HepG2 (cell line): Measurements from ENCODE around the gene HS3ST2. TPM values are rescaled to one million over a fixed set of nuclear protein-coding genes. Genes with fewer than 3 reads are reported as not detected.

ENCODE experiments used
- DNMT3B ChIP-seq: conservative IDR thresholded peaks from 2 replicates; pipeline ENCODE4 v1.6.1; 2016; ENCODE audit warnings: missing biosample characterization, control low read depth
- FOXO1 ChIP-seq: sonication (generic); formaldehyde crosslinking; IDR thresholded peaks from 2 replicates; pipeline ENCODE4 v1.4.0; 2020; ENCODE audit warnings: missing genetic modification reagents
- FOXO4 ChIP-seq: sonication (generic); formaldehyde crosslinking; conservative IDR thresholded peaks from 2 replicates; pipeline ENCODE4 v1.8.1; 2023; ENCODE audit warnings: missing genetic modification reagents
- GZF1 ChIP-seq: sonication (generic); formaldehyde crosslinking; IDR thresholded peaks from 2 replicates; pipeline ENCODE4 v1.5.1; 2020; ENCODE audit warnings: mild to moderate bottlenecking, missing genetic modification reagents
- ISL2 ChIP-seq: sonication (generic); formaldehyde crosslinking; IDR thresholded peaks from 2 replicates; pipeline ENCODE4 v1.5.0; 2020; ENCODE audit warnings: missing genetic modification reagents
- KAT2B ChIP-seq: fragments of 150-350 bp; IDR thresholded peaks from 2 replicates; pipeline ENCODE4 v1.6.1; 2014; ENCODE audit warnings: low read depth, low read length, borderline replicate concordance
- KDM4B ChIP-seq: sonication (generic); formaldehyde crosslinking; IDR thresholded peaks from 2 replicates; pipeline ENCODE4 v1.4.0; 2020; ENCODE audit warnings: missing genetic modification reagents
- MBD4 ChIP-seq: IDR thresholded peaks from 2 replicates; pipeline ENCODE4 v1.6.1; 2012; ENCODE audit warnings: low read length, inconsistent platforms, borderline replicate concordance
- MEIS1 ChIP-seq: sonication (generic); formaldehyde crosslinking; IDR thresholded peaks from 2 replicates; pipeline ENCODE4 v1.9.0; 2021; ENCODE audit warnings: mild to moderate bottlenecking, missing genetic modification reagents, moderate library complexity, borderline replicate concordance
- MZF1 ChIP-seq: sonication (generic); formaldehyde crosslinking; IDR thresholded peaks from 2 replicates; pipeline ENCODE4 v1.8.1; 2023; ENCODE audit warnings: mild to moderate bottlenecking, missing genetic modification reagents, borderline replicate concordance
- PHF20 ChIP-seq: sonication (generic); formaldehyde crosslinking; IDR thresholded peaks from 2 replicates; pipeline ENCODE4 v1.5.0; 2020; ENCODE audit warnings: mild to moderate bottlenecking, missing genetic modification reagents
- SMAD1 ChIP-seq: sonication (generic); formaldehyde crosslinking; IDR thresholded peaks from 2 replicates; pipeline ENCODE4 v1.4.0; 2020; ENCODE audit warnings: missing genetic modification reagents, low read depth, mild to moderate bottlenecking, borderline replicate concordance
- TBX2 ChIP-seq: sonication (generic); formaldehyde crosslinking; IDR thresholded peaks from 2 replicates; pipeline ENCODE4 v1.5.0; 2020; ENCODE audit warnings: missing genetic modification reagents, mild to moderate bottlenecking, borderline replicate concordance
- ZBTB49 ChIP-seq: sonication (generic); formaldehyde crosslinking; IDR thresholded peaks from 2 replicates; pipeline ENCODE4 v1.4.0; 2020; ENCODE audit warnings: missing genetic modification reagents, borderline replicate concordance
- ZC3H13 ChIP-seq: sonication (generic); formaldehyde crosslinking; IDR thresholded peaks from 2 replicates; pipeline ENCODE4 v1.8.1; 2023; ENCODE audit warnings: mild to moderate bottlenecking, missing genetic modification reagents, moderate library complexity
- ZNF225 ChIP-seq: sonication (generic); formaldehyde crosslinking; IDR thresholded peaks from 2 replicates; pipeline ENCODE4 v1.4.0; 2020; ENCODE audit warnings: mild to moderate bottlenecking, missing genetic modification reagents
- ZNF235 ChIP-seq: sonication (generic); formaldehyde crosslinking; IDR thresholded peaks from 2 replicates; pipeline ENCODE4 v1.8.1; 2023; ENCODE audit warnings: mild to moderate bottlenecking, missing genetic modification reagents, borderline replicate concordance
- ZNF878 ChIP-seq: sonication (generic); formaldehyde crosslinking; IDR thresholded peaks from 2 replicates; pipeline ENCODE4 v1.8.1; 2023; ENCODE audit warnings: mild to moderate bottlenecking, missing genetic modification reagents, moderate library complexity
- ZNF883 ChIP-seq: sonication (generic); formaldehyde crosslinking; IDR thresholded peaks from 2 replicates; pipeline ENCODE4 v1.5.1; 2020; ENCODE audit warnings: mild to moderate bottlenecking, missing genetic modification reagents; ENCODE audit errors: not compliant biosample characterization
- polyA plus RNA-seq, 8 experiments: library from polyadenylated mRNA; depleted of rRNA in 3 of 8; stranded (reverse) in 7 of 8; unstranded in 1 of 8; fragments of >200 nt; fragmentation: Illumina TruSeq in 4 of 8; extraction: Trizol in 4 of 8; gene quantifications; 2 replicates each; pipeline versions ENCODE4 v1.2.1 to v1.2.3, GENCODE V29; 2011 to 2016; ENCODE audit warnings: low read depth in 4 of 8, missing spikeins in 1 of 8, mixed read lengths in 1 of 8; ENCODE audit not compliant: insufficient read depth in 1 of 8
- total RNA-seq, 5 experiments: library from RNA; depleted of rRNA; stranded (reverse); fragments of >200 nt; fragmentation: Illumina TruSeq; extraction: Trizol; gene quantifications; 2 replicates each; pipeline ENCODE4 v1.2.3, GENCODE V29; 2016; ENCODE audit warnings: low read depth in 1 of 5
- TF ChIP-seq, protein P1 (sequence below): sonication (generic); formaldehyde crosslinking; conservative IDR thresholded peaks from 2 replicates; pipeline ENCODE4 v1.4.0; 2020; ENCODE audit warnings: missing genetic modification reagents
- TF ChIP-seq, protein P2 (sequence below): IDR thresholded peaks from 2 replicates; pipeline ENCODE4 v1.6.1; 2016; ENCODE audit warnings: low read depth, borderline replicate concordance
- TF ChIP-seq, protein P3 (sequence below): sonication (generic); formaldehyde crosslinking; IDR thresholded peaks from 2 replicates; pipeline ENCODE4 v1.8.0; 2022; ENCODE audit warnings: mild to moderate bottlenecking, missing genetic modification reagents, borderline replicate concordance

HS3ST2 gene
- total and polyA plus RNA-seq, 2 of the 13 experiments (the other 11 are each of a cell fraction or from before 2014, with no cell fraction given) = not detected

DNA sequence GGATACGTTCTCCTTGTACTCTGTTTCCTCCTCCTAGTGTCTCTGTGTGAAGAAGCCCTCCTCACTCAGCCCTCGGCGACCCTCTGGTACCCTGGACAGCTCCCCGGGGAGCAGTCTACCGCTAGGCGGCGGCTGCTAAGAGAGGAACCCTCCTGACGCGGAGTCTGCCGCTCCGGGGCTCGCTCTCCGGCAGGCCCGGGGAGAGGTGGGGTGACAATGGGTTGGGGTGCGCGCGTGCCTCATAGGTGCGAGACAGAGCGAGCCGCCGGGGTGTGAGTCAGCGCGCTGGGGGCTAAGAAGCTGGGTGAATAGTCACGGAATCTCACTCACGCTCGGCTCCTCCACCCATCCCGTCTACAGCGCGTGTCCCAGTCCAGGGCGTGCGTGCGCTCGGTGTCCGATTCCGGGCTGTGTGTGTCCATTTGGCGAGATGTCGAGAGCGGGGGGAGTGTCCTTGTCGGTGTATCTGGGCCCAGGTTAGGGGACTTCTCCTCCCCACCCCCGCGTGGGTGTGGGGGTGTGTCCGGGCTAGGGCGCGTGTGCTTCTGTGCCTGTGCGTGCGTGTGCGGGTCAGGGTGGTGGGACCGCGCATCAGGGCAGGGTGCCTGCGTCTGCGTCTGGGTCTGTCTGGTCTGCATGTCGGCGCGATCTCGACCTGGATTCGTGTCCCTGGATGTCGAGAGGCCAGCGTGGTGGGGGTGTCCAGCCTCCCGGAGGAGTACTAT is 577 bp upstream of the HS3ST2 start (continued):
- TF ChIP-seq, protein P1, sequence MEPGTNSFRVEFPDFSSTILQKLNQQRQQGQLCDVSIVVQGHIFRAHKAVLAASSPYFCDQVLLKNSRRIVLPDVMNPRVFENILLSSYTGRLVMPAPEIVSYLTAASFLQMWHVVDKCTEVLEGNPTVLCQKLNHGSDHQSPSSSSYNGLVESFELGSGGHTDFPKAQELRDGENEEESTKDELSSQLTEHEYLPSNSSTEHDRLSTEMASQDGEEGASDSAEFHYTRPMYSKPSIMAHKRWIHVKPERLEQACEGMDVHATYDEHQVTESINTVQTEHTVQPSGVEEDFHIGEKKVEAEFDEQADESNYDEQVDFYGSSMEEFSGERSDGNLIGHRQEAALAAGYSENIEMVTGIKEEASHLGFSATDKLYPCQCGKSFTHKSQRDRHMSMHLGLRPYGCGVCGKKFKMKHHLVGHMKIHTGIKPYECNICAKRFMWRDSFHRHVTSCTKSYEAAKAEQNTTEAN (CRISPR knock-in tag) = no peak
- no peak for TF ChIP-seq FOXO4
- TF ChIP-seq GZF1 (CRISPR knock-in tag) = 0 out of 2 replicates have a peak, but pooled peaks have one; percentile 41
- TF ChIP-seq TBX2 (CRISPR knock-in tag) = peak; percentile 73
- TF ChIP-seq ZNF235 = peak; percentile 96
- no peak for TF ChIP-seq ISL2 (CRISPR knock-in tag)
- no peak for TF ChIP-seq ZNF878
- TF ChIP-seq ZC3H13 (CRISPR knock-in tag) = peak; percentile 54; the same call in 1 of the 2 replicates
- TF ChIP-seq KAT2B = no peak
- TF ChIP-seq PHF20 (CRISPR knock-in tag) = no peak
- no peak for TF ChIP-seq SMAD1 (CRISPR knock-in tag)
- TF ChIP-seq, protein P2, sequence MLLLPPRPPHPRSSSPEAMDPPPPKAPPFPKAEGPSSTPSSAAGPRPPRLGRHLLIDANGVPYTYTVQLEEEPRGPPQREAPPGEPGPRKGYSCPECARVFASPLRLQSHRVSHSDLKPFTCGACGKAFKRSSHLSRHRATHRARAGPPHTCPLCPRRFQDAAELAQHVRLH (CRISPR knock-in tag) = peak; percentile 94; the same call in 1 of the 2 replicates
- peak; percentile 78; the same call in 1 of the 2 replicates for TF ChIP-seq DNMT3B (CRISPR knock-in tag)
- TF ChIP-seq, protein P3, sequence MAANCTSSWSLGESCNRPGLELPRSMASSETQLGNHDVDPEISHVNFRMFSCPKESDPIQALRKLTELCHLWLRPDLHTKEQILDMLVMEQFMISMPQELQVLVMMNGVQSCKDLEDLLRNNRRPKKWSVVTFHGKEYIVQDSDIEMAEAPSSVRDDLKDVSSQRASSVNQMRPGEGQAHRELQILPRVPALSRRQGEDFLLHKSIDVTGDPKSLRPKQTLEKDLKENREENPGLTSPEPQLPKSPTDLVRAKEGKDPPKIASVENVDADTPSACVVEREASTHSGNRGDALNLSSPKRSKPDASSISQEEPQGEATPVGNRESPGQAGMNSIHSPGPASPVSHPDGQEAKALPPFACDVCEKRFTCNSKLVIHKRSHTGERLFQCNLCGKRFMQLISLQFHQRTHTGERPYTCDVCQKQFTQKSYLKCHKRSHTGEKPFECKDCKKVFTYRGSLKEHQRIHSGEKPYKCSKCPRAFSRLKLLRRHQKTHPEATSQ (CRISPR knock-in tag) = no peak
- TF ChIP-seq ZNF225 (CRISPR knock-in tag) = no peak
- no peak for TF ChIP-seq MZF1 (CRISPR knock-in tag)
- peak; percentile 76 for TF ChIP-seq FOXO1 (CRISPR knock-in tag)
- TF ChIP-seq MEIS1 (CRISPR knock-in tag) = no peak
- TF ChIP-seq ZNF883 (CRISPR knock-in tag) = peak; percentile 60
- peak; percentile 97 for TF ChIP-seq ZBTB49 (CRISPR knock-in tag)
- peak; percentile 97 for TF ChIP-seq KDM4B
- no peak for TF ChIP-seq MBD4
